ENCODE data around the gene RHOXF1.
"Not testable (repeated sequence)": the region's sequence is repeated elsewhere in the genome, so short reads cannot be mapped to it uniquely, and the experiment has no call there.

The RHOXF1 gene

GRCh38 chrX:120136128-120136527 is 20.4 kb upstream of the RHOXF1 start:
- Histone ChIP-seq H3K36me3 (ENCODE audit: control insufficient read depth in 2 of 2, insufficient read depth in 1 of 2, low read length in 2 of 2) (no peaks in the 10 kb centered on the region; a peak in 1 of 3 replicates), H3K9me3 (ENCODE audit: control insufficient read depth, insufficient read depth, low read depth, low read length) (no peaks in the 10 kb centered on the region), H3K4me1 (ENCODE audit: control insufficient read depth, insufficient read depth, low read length) (no peaks in the 10 kb centered on the region), H3K27ac (ENCODE audit: extremely low read depth, low read depth, low read length) (no peak overlapping the region), H3K4me3 (ENCODE audit: low read depth, low read length) (no peak overlapping the region)
- CTCF ChIA-PET: no interaction called here
- POLR2A ChIA-PET: no interaction called here
- TF ChIP-seq ZEB2 (tag by site-specific recombination; IDR thresholded peaks at IDR 0.05): no peak
- no peak for TF ChIP-seq ZNF398 (tag by site-specific recombination; IDR thresholded peaks at IDR 0.05)
- TF ChIP-seq KLF1 (tag by site-specific recombination; IDR thresholded peaks at IDR 0.05): no peak
- TF ChIP-seq ZNF664 (tag by site-specific recombination; IDR thresholded peaks at IDR 0.05): no peak
- TF ChIP-seq PRDM2 (tag by site-specific recombination; IDR thresholded peaks at IDR 0.05; ENCODE audit: borderline replicate concordance): no peak
- no peak for TF ChIP-seq ZNF37A (tag by site-specific recombination; IDR thresholded peaks at IDR 0.05)
- no peak for TF ChIP-seq ZBTB44 (tag by site-specific recombination; IDR thresholded peaks at IDR 0.05)
- TF ChIP-seq ZNF341 (tag by site-specific recombination; IDR thresholded peaks at IDR 0.05; ENCODE audit: low read depth): no peak
- no peak for TF ChIP-seq TSHZ1 (tag by site-specific recombination; IDR thresholded peaks at IDR 0.05; ENCODE audit: borderline replicate concordance)
- TF ChIP-seq REPIN1 (tag by site-specific recombination; IDR thresholded peaks at IDR 0.05; ENCODE audit: low read depth): no peak
- no peak for TF ChIP-seq ZNF2 (tag by site-specific recombination; IDR thresholded peaks at IDR 0.05)
- no peak for TF ChIP-seq ZBTB6 (tag by site-specific recombination; IDR thresholded peaks at IDR 0.05)
- no peak for TF ChIP-seq ZFP69B (tag by site-specific recombination; IDR thresholded peaks at IDR 0.05)
- no peak for TF ChIP-seq ZBTB17 (tag by site-specific recombination; IDR thresholded peaks at IDR 0.05)
- TF ChIP-seq ZNF169 (tag by site-specific recombination; IDR thresholded peaks at IDR 0.05): no peak

DNA sequence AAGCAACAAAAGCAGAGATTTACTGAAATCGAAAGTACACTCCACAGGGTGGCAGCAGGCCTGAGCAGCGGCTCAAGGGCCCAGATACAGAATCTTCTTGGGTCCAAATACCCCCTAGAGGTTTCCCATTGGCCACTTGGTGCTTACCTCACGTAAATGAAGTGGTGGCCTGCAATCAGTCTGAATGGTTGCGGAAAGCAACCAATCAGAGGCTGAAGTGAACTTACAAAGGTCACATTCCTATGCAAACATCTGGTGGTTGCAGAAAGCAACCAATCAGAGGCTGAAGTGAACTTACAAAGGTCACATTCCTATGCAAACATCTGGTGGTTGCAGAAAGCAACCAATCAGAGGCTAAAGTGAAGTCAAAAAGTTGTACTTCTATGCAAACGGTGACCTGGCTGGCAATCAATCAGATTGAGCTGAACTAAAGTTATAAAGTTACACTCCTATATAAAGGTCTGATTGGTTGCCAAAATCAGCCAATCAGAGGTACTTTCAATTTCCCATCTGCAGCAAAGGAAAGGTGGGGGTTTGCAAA is 12.7 kb upstream of the RHOXF1 start:
- POLR2A ChIA-PET; H3K9me3 ChIP-seq (ENCODE audit: control insufficient read depth, insufficient read depth, low read depth, low read length); H3K27ac ChIP-seq (ENCODE audit: extremely low read depth, low read depth, low read length); H3K4me1 ChIP-seq (ENCODE audit: control insufficient read depth, insufficient read depth, low read length); H3K4me3 ChIP-seq (ENCODE audit: low read depth, low read length); H3K36me3 ChIP-seq (ENCODE audit: control insufficient read depth in 2 of 2, insufficient read depth in 1 of 2, low read length in 2 of 2): not testable (repeated sequence)
- CTCF ChIA-PET: interaction anchor here (0.5 kb wide), 1 partner anchor 16 kb away, joined by 10 read pairs; no protein-coding TSS in a partner anchor
